Left colon (tissue), 2 donors: ENCODE data around the gene TMTC2. TPM values are rescaled to one million over a fixed set of nuclear protein-coding genes. Genes with fewer than 3 reads are reported as not detected.
A peak's percentile ranks its signal among the peaks of the same experiment; 100 is the strongest.
"Not testable (repeated sequence)": the region's sequence is repeated elsewhere in the genome, so short reads cannot be mapped to it uniquely, and the experiment has no call there.

ENCODE experiments used
- ATAC-seq: fragments of 200-7000 bp; cut with Tn5 transposase; one replicate; pipeline ENCODE4 v1.9.1; 2020; ENCODE audit warnings: mild to moderate bottlenecking, moderate library complexity
- DNase-seq, 2 donors: peaks; one replicate each; pipeline ENCODE4 v3.0.0-alpha.2; 2020
- intact Hi-C, 2 donors: fragments of 100-400 bp; cut with DNase I in 1 of 2; cut with micrococcal nuclease in 1 of 2; formaldehyde crosslinking; loops; one replicate each; pipeline versions ENCODE4 v1.11.2 to v1.14.0; 2022; cut with DNase I, micrococcal nuclease
- total RNA-seq, 2 donors: library from RNA; stranded (reverse); fragmentation: NEBNext Ultra II Directional; extraction: Animal tissue kit (Norgen Biotek cat#: 25700); gene quantifications; one replicate each; pipeline ENCODE4 v1.2.1, GENCODE V29; 2021
- donor health status: DM: no; HTN: no; CAD: no.
- donor health status: DM: yes; HTN: yes; CAD: no.

TMTC2 gene
- total RNA-seq, 2 donors from 2014 or later, result 11.6 to 14.7 TPM

DNA sequence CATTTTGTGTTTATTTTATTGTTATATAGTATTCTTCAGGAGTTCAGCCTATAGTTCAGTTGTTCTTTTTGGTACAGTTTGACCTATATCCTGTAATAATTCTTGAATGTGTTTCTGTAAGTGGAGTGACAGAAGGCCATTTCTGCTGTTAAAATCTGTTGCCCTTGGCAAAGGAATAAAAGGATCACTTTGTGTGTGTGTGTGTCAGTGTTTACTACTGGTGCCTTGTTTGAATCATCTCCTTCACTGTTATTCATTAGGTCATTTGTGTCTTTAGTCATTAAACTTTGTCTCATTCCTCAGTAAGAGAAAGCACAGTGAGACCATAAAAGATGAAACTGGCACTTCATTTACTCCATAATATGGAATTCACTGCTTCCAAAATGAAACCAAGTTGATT, 130.7 kb downstream of the TMTC2 start:
- intact Hi-C loops, result no loop called here
- ATAC-seq (no peak), DNase-seq (no peak)

DNA sequence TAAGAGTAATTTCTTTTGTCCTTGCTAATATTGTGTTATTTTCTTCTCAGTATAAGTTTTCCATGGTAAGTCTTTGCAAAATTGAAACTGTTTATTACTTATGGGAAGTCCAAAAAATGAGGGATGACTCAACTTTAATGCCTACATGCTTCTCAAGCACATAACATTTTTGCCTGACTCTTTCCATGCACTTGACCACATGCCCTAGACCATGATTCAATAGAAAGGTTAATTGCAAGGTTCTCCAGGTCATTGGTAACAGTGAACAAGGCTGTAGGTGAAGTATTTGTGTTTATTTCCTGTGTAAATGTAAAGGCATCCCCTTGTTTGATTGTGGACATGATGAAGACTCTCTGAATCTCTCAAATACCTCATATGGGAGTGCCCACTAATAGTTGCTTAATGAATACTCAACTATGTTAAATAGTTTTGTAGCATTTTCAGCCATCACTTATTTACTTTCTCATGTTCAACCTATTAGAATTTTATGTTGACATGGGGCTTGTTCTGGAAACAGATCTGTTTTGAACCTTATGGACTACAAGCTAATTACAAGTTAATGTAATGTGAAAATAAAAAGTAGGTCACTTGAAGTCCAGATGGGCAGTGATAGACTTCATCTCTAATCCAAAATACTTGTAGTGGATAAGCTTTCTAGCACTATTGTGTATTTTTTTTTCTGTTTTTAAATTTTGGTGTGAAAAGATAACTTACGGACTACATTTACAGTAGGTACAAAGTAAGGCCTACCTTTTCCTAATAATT, 131.7 kb downstream of the TMTC2 start:
- ATAC-seq (no peak), DNase-seq (no peak)
- intact Hi-C loops, result no loop called here

DNA sequence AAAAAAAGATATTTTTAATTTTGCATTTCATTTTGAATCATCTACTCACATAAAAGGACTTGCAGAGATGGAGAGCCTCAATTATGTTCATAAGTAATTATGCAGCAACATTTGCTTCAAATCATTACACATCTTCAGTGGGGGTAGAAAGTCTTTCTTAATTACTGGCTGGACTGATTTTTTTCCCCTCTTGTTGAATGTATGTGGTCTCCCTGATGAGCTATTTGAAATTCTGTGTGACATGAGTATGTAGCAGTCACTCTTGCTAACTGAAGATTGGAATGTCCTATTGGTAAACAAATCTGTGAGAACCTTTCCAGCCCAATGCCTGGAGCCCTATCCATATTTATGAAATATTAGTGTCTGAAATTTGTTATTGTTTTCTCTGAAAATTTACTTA, 139.8 kb downstream of the TMTC2 start:
- ATAC-seq (no peak), DNase-seq (no peak)
- intact Hi-C loops, result no loop called here

DNA sequence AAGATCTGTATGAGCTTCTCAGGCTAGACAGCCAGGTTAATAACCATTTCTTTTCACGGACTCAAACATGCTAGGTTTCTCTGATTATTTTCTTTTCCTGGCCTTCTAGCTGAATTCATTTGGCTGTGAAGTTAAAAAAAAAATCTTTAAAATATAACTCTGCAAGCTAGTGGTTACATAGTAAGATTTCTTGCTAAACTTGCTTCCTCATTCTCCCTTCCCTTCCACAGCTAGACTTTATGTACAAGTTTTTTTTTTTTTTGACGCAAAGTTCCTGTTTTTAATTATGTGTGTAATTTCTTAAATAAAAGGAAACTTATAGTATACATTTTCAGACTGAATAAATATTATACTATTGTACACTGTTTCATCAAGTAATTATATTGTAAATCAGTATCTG, 145.4 kb downstream of the TMTC2 start:
- intact Hi-C loops, result no loop called here
- no peak for ATAC-seq
- no peak for DNase-seq

DNA sequence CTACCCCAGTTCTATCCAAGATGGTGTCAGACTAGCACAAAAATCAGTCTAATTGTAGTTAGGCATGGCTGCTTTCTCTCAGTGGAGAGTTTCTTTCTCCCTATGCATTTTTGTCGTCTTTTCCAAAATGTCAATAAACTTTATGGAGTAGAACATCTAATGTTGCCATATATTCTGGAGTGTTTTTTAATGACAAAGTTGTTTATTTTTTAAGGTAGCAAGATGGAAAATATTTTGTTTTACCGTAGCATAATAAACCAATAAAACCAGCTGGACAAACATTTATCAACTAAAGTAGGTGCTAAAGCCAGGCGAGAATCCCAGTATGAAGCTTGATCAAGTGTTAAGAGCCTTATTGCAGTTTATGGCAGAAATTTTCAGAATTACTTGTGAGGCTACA, 146.3 kb downstream of the TMTC2 start:
- DNase-seq, result no peak
- ATAC-seq, result no peak
- intact Hi-C loops, result no loop called here

DNA sequence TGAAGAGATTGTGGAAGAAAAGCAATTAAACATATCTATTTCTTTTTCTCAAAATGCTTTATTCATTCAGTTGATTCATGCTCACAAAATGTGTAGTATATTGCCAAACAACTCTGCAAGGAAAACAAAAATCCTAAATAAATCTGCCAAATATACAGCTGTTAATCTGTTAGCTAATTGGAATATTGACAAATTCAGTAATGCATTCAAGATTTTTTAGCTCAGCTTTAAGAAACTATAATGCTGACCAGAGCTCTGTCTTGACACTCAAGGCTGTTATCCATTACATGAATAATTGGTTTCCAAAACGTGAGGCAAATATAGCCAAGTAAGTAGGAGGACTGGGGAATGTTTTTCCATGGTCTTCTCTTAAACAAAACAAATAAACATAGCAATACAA, 146.8 kb downstream of the TMTC2 start:
- ATAC-seq, result no peak
- intact Hi-C loops, result no loop called here

DNA sequence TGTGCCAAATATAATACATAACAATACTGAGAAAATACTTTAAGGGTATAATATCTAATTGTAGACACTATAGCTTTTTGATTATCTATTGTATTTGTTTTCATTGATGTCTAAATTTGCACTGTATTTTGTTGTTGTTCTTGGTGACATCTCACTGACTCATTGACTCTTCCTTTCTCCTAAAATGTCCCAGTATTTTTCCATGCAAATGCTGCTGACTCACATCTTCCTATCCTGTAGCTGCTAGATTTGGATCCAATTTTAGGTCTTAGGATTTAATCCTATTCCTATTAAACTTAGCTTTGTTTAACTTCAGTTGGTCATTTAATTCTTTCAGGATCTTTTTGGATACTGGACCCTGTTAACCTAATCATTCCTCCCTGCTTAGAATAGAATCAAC, 148.5 kb downstream of the TMTC2 start:
- intact Hi-C loops, result no loop called here
- DNase-seq (no peak), ATAC-seq (no peak)

More for the DNA sequence above, 146.8 kb downstream of the TMTC2 start:
- no peak for DNase-seq

DNA sequence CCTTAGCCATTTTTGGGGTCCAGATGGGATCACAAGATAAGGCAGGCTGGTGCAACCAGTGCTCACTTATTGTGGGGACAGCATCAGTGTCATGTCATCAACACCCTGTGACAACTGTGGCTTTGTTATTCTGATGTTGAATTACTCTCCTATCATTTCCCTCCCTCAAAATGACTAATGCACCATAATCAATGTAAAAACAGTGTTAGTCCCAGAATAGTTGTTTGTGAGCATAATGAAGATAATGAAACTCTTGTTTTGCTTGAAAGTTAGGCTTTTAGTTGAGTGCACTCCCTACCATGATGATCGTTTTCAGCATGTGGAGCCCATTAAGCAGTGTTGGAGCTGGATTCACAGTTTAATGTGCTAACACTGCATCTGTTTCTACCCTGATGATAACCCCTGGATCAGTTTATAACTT, 151.4 kb downstream of the TMTC2 start:
- no peak for ATAC-seq
- intact Hi-C loops, result no loop called here
- no peak for DNase-seq

DNA sequence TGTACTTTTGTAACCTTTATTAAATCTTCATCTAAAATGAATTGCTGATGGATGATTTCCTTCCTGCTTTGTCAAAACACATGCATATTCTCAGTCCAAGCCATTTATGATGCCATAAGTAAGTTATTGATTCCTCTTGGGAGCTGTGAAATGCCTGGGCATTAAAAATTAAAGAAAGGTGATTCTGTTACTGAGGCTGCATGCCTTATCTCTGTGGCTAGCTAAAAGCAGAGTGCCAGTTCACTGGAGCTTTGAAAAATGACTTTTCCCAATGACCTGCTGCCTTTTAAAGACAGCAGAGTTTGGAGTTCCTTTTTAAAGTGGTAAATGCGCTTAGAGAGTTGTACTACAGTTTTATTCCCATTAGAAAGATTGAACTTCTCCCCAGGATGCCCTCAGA, 152.1 kb downstream of the TMTC2 start:
- ATAC-seq (no peak), DNase-seq (no peak)
- intact Hi-C loops, result no loop called here

DNA sequence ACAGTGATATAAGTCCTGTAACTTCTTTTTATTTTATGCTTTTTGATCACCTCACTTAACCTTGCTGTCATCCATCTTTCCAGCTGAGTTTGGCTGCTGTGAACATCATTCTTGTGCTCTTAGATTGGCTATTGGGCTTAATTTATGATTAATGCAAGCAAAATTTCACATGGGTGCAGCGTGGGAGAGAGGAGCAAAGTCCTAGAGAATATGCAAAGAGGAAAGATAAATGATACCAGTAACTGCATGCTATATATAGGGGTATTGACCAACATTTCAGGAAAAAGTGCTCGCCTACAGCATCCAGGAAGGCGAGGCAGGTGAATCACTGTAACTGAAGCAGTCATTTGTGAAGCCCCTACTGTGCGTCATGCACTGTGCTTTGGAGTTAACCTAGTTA, 153.1 kb downstream of the TMTC2 start:
- DNase-seq, result no peak
- intact Hi-C loops, result no loop called here
- ATAC-seq, result no peak

DNA sequence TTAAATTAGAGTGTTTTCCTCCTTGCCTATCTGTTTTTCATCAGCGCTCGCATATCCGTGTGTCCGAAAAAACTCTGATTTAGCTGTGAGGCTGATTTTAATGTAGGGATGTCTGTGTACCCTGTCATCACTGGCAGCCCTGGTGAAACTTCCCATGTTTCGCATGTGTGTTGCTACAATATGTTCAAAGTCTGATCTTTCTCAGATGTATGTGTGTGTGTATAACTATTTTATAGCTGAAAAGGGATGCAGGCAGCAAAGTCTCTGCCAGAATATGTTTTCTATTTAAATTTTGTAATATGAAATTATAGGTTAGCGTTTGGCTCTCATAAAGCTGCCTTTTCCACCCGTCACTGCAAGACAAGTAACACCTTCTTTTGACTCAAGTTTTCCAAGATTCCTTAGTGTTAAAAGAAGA, 154.8 kb downstream of the TMTC2 start:
- intact Hi-C loops, result no loop called here

DNA sequence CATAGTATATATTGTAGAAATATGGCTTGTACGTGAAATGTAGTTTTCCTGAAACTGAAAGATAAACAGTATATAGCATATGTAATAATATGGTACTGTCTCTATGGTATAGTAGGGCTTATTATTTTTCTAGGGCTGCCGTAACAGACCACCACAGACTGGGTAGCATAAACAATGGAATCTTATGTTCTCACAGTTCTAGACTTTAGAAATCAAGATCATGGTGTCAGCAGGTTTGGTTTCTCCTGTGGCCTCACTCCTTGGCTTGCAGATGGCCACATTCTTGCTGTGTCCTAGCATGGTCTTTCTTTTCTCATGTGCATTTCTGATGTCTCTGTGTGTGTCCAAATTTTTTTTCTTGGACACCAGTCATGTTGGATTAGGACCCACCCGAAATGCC, 155.8 kb downstream of the TMTC2 start:
- intact Hi-C loops, result no loop called here
- ATAC-seq (no peak), DNase-seq (no peak)

More for the DNA sequence above, 154.8 kb downstream of the TMTC2 start:
- DNase-seq (no peak), ATAC-seq (no peak)

DNA sequence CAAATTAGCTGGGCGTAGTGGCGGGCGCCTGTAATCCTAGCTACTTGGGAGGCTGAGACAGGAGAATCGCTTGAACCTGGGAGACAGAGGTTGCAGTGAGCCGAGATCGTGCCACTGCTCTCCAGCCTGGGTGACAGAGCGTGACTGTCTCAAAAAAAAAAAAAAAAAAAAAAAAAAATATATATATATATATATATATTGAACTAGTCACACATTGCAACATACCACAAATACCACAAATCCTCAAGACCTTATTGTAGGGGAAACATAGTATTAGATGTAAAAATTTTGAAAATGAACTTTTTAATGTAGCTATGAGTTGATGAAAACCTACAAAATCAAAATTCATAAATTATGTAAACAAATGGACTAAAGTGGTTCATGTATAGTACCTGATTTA, 158.4 kb downstream of the TMTC2 start:
- DNase-seq, intact Hi-C loops, ATAC-seq: not testable (repeated sequence)

DNA sequence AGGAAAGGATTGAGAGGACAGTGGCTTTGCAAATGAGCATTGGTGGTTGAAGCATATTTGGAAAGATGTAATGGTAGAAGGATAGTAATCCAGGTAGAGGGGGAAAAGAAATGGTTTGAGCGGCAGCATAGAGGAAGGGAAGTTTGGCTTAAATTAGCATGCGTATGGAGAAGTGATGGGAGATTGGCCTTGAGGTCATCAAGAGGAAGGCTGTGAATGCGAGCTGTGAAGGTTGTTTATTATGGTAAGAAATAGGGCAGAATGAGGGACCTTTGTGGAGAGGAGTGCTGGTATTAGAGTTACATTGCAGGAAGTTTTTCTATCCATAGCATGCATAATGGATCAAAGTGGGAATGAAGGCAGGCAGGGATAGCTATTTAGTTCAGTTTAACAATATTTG, 162.1 kb downstream of the TMTC2 start:
- no peak for ATAC-seq
- intact Hi-C loops, result no loop called here

DNA sequence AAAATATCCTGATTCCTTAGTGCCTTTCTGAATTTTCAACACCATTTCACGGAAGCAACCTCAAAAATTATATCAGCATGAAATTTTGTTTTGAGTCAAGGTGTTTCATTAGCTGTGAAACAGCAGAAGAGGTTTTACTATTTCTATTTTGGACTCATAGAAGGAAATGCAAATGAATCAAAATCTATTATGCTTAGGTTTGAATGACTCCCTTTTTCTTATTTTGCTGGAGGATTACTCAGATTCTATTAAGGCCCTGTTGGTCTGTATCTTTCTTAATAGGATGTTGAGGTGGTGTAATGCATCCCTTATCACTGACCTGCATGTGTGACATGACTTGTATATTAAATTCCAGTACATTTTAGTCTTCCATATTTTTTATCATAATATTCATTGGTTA, 165.8 kb downstream of the TMTC2 start:
- intact Hi-C loops, result no loop called here
- ATAC-seq (no peak), DNase-seq (no peak)

More for the DNA sequence above, 162.1 kb downstream of the TMTC2 start:
- DNase-seq, result no peak

DNA sequence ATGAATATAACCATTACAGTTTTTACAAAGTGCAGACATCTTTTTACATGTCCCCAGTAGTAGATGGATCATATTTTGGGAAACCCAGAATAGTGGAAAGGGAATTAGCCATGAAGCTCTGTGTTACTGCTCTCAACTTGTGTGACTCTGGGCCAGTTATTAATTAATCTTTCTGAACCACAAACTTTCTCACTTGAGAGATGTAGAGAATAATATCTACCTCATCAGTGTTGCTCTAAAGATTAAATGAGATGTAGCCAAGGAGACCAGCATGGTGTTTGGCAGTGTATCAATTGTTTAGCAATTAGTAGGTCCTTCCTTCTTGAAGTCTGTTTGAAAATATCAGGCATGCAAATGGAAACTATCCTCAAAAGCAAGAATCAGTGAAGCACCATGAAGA, 169.2 kb downstream of the TMTC2 start:
- DNase-seq (no peak), ATAC-seq (no peak)
- intact Hi-C loops, result no loop called here

DNA sequence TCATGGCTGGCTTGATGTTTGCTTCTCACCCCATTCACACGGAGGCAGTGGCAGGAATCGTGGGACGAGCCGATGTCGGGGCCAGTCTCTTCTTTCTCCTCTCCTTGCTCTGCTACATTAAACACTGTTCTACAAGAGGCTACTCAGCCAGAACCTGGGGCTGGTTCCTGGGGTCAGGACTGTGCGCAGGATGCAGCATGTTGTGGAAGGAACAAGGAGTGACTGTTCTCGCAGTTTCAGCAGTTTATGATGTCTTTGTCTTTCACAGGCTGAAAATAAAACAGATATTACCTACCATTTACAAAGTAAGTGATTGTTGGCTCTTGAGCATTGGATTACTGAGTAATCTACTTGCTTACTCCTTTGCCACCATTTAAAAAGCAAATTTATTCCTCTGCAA, 170.6 kb downstream of the TMTC2 start:
- no peak for DNase-seq
- intact Hi-C loops, result no loop called here
- peak; percentile 49 for ATAC-seq

DNA sequence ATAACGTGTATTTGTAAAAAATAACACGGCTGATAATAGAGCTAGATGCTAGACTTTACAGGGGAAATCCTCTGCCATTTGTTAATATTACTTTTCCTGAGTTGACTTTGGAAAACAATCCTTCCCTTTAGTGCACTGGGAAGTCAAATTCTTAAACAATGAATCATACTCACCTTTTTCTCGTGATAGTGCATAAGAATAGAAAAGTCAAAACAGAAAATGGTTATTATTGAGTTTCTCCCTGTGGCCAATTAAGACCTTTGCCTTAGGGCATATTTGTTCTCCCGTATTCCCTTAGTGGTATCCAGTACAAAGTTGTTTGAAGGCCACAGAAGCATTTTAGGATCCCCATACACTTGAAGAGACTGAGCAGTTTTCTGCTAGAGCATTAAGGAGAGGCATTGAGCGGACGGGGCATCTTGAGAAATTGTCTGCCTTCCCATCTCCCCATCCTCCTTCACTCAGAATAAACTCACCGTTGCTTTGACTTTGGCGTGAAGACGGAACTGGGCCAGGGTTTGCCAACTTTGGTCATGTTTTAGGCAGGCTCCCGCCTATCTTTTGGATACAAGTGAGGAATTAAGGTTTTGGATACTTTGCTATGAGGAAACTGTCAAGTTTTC, 171.3 kb downstream of the TMTC2 start:
- no peak for ATAC-seq
- intact Hi-C loops, result no loop called here
- no peak for DNase-seq

DNA sequence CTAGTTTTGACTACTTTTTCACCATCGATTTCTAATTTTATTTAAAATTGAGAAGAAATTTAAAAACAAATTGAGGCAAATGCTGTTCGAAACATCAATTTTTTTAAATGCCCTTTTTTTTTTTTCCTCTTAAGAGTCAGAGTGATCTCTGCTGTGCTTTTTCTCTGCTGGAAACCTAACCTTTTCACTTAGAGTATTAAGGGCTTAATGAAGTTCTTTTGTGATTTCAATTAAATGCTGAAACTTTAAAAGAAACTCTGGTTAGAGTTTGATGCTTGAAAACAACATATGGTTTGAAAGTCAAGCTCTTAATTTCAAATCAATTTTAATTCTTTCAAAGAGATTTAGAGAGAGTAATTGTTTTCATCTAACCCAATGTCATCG, 171.8 kb downstream of the TMTC2 start:
- no peak for ATAC-seq
- DNase-seq, result no peak
- intact Hi-C loops, result no loop called here

DNA sequence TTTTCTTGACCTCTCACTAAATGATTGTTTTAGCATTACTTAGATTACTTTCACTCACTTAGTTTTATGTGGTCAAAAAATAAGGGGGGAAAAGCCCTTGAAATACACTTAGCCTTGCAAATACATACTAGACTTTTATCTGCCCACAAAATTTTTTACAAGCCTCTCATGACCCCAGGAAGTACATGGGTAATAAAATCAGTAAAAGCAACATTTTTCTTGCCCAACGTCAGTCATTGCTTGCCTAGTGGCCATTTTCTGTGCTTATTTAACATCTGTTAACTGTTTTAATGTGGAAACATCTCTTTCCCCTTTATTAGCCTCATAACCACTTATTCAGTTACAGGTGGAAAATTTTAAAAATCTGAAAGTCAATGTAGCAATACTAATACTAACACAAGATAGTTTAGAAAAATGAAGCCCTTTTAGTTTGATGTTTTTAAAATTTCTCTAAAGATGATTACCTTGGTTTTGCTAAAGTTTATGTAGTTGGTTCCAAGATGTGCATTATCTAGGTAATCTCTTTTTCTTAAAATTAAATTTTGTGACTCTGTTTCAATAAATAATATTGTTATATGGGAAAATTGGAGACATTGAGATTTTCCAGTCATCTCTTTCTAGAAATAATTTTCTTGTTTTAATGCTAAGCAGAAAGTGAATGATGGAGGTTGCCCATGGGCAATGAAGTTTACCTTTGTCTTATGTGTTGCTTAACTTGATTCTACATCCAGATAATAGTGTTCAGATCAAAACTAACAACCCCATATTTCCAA, 175.5 kb downstream of the TMTC2 start:
- intact Hi-C loops, result no loop called here

More for the DNA sequence above, 175.5 kb downstream of the TMTC2 start:
- DNase-seq (no peak), ATAC-seq (no peak)
